Activated CD4-positive, alpha-beta T cell treated with anti-CD3 and anti-CD28 coated beads for 36 hours (primary cell): ENCODE results near the gene TGM1. TPM values are rescaled to one million over a fixed set of nuclear protein-coding genes. Genes with fewer than 3 reads are reported as not detected.

Source experiments
- ATAC-seq: fragments of 200-7000 bp; cut with Tn5 transposase; one replicate; pipeline ENCODE4 v1.10.0; 2021; ENCODE audit warnings: mild to moderate bottlenecking, moderate library complexity
- CTCF ChIA-PET: fragments of 350-600 bp; sonication (Branson Sonifier 250); formaldehyde crosslinking; loops from one replicate; lab custom pipeline; 2021; ENCODE audit warnings: antibody characterized with exemption; lab: Charles Lee
- POLR2A ChIA-PET: fragments of 350-600 bp; sonication (Branson Sonifier 250); formaldehyde crosslinking; loops from one replicate; lab custom pipeline; 2021; ENCODE audit warnings: antibody characterized with exemption, inconsistent platforms; lab: Charles Lee
- DNase-seq: peaks from one replicate; pipeline ENCODE4 v3.0.0-alpha.2; 2020
- H3K27ac Mint-ChIP-seq: one replicate; pipeline ENCODE4 v1.8.0; 2021; ENCODE audit warnings: mixed read lengths
- H3K27me3 Mint-ChIP-seq: one replicate; pipeline ENCODE4 v1.8.0; 2021; ENCODE audit warnings: mixed read lengths
- H3K36me3 Mint-ChIP-seq: one replicate; pipeline ENCODE4 v1.8.0; 2021; ENCODE audit warnings: low read depth, mixed read lengths
- H3K4me1 Mint-ChIP-seq: one replicate; pipeline ENCODE4 v1.8.0; 2021; ENCODE audit warnings: mixed read lengths
- H3K4me3 Mint-ChIP-seq: one replicate; pipeline ENCODE4 v1.8.0; 2021; ENCODE audit warnings: mild to moderate bottlenecking, moderate library complexity, mixed read lengths
- H3K9me3 Mint-ChIP-seq: one replicate; pipeline ENCODE4 v1.8.0; 2021; ENCODE audit warnings: low read depth, mixed read lengths
- intact Hi-C, 2 experiments: fragments of 100-400 bp; cut with DNase I in 1 of 2; cut with micrococcal nuclease in 1 of 2; formaldehyde crosslinking; loops; one replicate each; pipeline versions ENCODE4 v1.14.2 to v1.15.1; 2022 to 2024; cut with DNase I, micrococcal nuclease
- total RNA-seq, 2 experiments: library from RNA; stranded (reverse); gene quantifications; one replicate each; pipeline ENCODE4 v1.2.3, GENCODE V29; 2021

TGM1 gene
- total RNA-seq, 2 experiments from 2014 or later: 4.8 to 7.4 TPM

GRCh38 chr14:24271834-24272263, 8.9 kb upstream of the TGM1 start:
- ChIA-PET CTCF (interaction anchor here (0.7 to 6.5 kb wide), 15 partner anchors 11 to 206 kb away, joined by 3 to 36 read pairs (median 8); partner anchors contain the start of genes CIDEB, DHRS1, MDP1 and NOP9), POLR2A (interaction anchor here (0.7 to 1.7 kb wide), 11 partner anchors 8 to 1682 kb away, joined by 3 to 12 read pairs (median 5); partner anchors contain the start of genes CIDEB, DCAF11, LTB4R and NRL)
- H3K9me3 Mint-ChIP-seq: no peaks in the 10 kb centered on the region
- H3K4me3 Mint-ChIP-seq: peak overlapping the region; percentile 83
- peaks cover 21% of the 10 kb centered on the region for H3K36me3 Mint-ChIP-seq
- DNase-seq (no peak), ATAC-seq (no peak)
- intact Hi-C loops: loop anchor here (1.0 to 10.0 kb wide), 17 partner anchors 25 to 717 kb away; partner anchors contain the start of genes CHMP4A (in 2 of the 2), GMPR2 (in 2 of the 2), NEDD8 (in 2 of the 2) and TINF2 (in 2 of the 2)
- H3K27me3 Mint-ChIP-seq: no peaks in the 10 kb centered on the region
- peak overlapping the region; percentile 97 for H3K27ac Mint-ChIP-seq
- H3K4me1 Mint-ChIP-seq: peaks cover 51% of the 10 kb centered on the region

- ATAC-seq (peak; percentile 85), DNase-seq (peak; percentile 94)
- H3K9me3 Mint-ChIP-seq: no peaks in the 10 kb centered on the region
- CTCF ChIA-PET: interaction anchor here (0.6 to 6.5 kb wide), 14 partner anchors 12 to 83 kb away, joined by 3 to 36 read pairs (median 8); partner anchors contain the start of genes CIDEB, DHRS1, IPO4 and MDP1
- peak within 1 kb of the TSS; percentile 97 for H3K27ac Mint-ChIP-seq
- peaks cover 46% of the 10 kb centered on the region for H3K4me1 Mint-ChIP-seq
- H3K27me3 Mint-ChIP-seq: no peaks in the 10 kb centered on the region
- POLR2A ChIA-PET: interaction anchor here (0.6 to 1.7 kb wide), 10 partner anchors 8 to 157 kb away, joined by 3 to 12 read pairs (median 5); partner anchors contain the start of genes CIDEB, DCAF11, LTB4R and NRL
- H3K4me3 Mint-ChIP-seq: peak within 1 kb of the TSS; percentile 83
- intact Hi-C loops: loop anchor here (1.0 to 10.0 kb wide), 17 partner anchors 24 to 716 kb away; partner anchors contain the start of genes CHMP4A (in 2 of the 2), GMPR2 (in 2 of the 2), NEDD8 (in 2 of the 2) and TINF2 (in 2 of the 2)
- peaks cover 26% of the 10 kb centered on the region for H3K36me3 Mint-ChIP-seq
Measured at GRCh38 chr14:24271134-24271833, 8.3 kb upstream of the TGM1 start, which contains the start of gene RABGGTA. Gene RABGGTA (minus strand): TSS chr14:24271597. CDS start chr14:24271115, 482 bp downstream.

- CTCF ChIA-PET: interaction anchor here (0.6 to 6.5 kb wide), 14 partner anchors 13 to 82 kb away, joined by 3 to 36 read pairs (median 8); partner anchors contain the start of genes CIDEB, DHRS1, IPO4 and MDP1
- Mint-ChIP-seq H3K9me3 (no peaks in the 10 kb centered on the region), H3K4me3 (peak overlapping the region; percentile 83), H3K4me1 (peaks cover 45% of the 10 kb centered on the region), H3K36me3 (peaks cover 26% of the 10 kb centered on the region), H3K27ac (peak overlapping the region; percentile 96), H3K27me3 (no peaks in the 10 kb centered on the region)
- intact Hi-C loops: loop anchor here (1.0 to 10.0 kb wide), 17 partner anchors 23 to 716 kb away; partner anchors contain the start of genes CHMP4A (in 2 of the 2), GMPR2 (in 2 of the 2), NEDD8 (in 2 of the 2) and TINF2 (in 2 of the 2)
- ATAC-seq (no peak), DNase-seq (no peak)
- POLR2A ChIA-PET: interaction anchor here (0.6 to 2.0 kb wide), 12 partner anchors 8 to 156 kb away, joined by 3 to 12 read pairs (median 5); partner anchors contain the start of genes CIDEB, DCAF11, LTB4R and NRL
Measured at GRCh38 chr14:24270537-24271133, 7.7 kb upstream of the TGM1 start.

DNA sequence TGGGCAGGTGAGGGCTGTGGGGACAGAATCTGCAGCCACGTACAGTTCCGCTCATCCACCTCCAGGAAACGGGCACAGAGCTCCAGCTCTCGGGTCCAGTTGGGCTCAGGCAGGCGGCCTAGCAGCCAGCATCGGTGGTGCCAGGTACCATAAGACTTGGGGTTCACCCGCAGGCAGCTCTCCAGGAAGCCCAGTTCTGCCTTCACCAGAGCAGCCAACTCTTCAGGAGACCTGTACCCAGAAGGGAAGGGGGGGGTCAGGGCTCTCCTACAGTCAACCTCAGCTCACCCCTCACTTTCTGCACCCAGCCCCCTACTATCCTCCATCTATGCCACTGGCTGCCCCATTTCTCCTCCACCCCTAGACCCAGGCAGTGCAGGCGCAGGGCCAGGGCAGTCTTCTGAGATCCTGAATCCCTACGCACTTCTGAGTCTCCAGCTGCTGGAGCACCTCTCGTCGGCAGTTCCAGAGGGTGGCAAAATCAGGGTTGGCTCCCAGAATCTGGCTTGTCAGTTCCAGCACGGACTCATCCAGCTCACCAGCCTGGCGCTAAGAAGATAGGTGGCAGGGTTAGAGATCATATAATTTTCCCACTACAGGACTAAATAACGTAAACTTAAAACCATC, 7.0 kb upstream of the TGM1 start:
- Mint-ChIP-seq H3K4me1 (peaks cover 39% of the 10 kb centered on the region), H3K27me3 (no peaks in the 10 kb centered on the region), H3K4me3 (peak overlapping the region; percentile 83), H3K9me3 (no peaks in the 10 kb centered on the region), H3K36me3 (peaks cover 26% of the 10 kb centered on the region), H3K27ac (no peak overlapping the region)
- ChIA-PET POLR2A (interaction anchor here (1.1 to 2.0 kb wide), 4 partner anchors 9 to 28 kb away, joined by 4 to 6 read pairs (median 5); partner anchors contain the start of gene TINF2), CTCF (interaction anchor here (0.7 to 6.5 kb wide), 11 partner anchors 13 to 143 kb away, joined by 3 to 36 read pairs (median 7); partner anchors contain the start of genes CIDEB, MDP1, TINF2 and TM9SF1)
- DNase-seq (no peak), ATAC-seq (no peak)
- intact Hi-C loops: loop anchor here (5.0 to 10.0 kb wide), 4 partner anchors 38 to 715 kb away; partner anchors contain the start of genes CARMIL3 (in 1 of the 2), GMPR2 (in 1 of the 2), NEDD8 (in 1 of the 2) and THTPA (in 1 of the 2)

GRCh38 chr14:24269368-24269767, 6.4 kb upstream of the TGM1 start:
- CTCF ChIA-PET: interaction anchor here (0.7 to 4.8 kb wide), 8 partner anchors 18 to 173 kb away, joined by 3 to 25 read pairs (median 6); partner anchors contain the start of genes CIDEB, MDP1 and TINF2

DNA sequence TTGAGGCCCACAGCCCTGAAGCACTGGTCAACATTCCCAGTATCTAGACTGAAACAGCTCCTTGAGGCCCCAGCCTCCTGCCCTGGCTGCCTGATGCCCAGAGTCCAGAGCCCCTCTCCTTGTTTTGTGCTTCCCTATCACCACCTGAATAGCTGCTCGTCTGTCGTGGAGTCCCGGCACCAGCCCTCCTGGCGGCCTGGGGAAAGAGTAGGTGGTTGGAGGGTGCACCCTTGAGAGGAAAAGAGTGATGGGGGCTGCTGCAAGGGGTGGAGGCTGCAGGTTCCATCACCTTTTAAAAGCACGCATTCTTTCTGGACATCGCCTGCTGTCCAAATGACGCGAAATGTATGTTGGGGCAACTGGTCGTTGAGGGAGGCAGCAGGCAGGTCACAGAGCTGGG, 5.2 kb upstream of the TGM1 start:
- intact Hi-C loops: no loop called here
- no peak overlapping the region for H3K4me3 Mint-ChIP-seq
- H3K9me3 Mint-ChIP-seq: no peaks in the 10 kb centered on the region
- H3K36me3 Mint-ChIP-seq: peaks cover 25% of the 10 kb centered on the region
- H3K4me1 Mint-ChIP-seq: peaks cover 25% of the 10 kb centered on the region
- no peaks in the 10 kb centered on the region for H3K27me3 Mint-ChIP-seq
- ATAC-seq: no peak
- no peak overlapping the region for H3K27ac Mint-ChIP-seq
- ChIA-PET CTCF (interaction anchor here (4.8 kb wide), 1 partner anchor 40 kb away, joined by 20 read pairs; the partner anchor contains the start of gene CIDEB), POLR2A (interaction anchor here (0.6 kb wide), 2 partner anchors 25 to 45 kb away, joined by 5 to 8 read pairs; no protein-coding TSS in a partner anchor)
- no peak for DNase-seq

More at GRCh38 chr14:24269368-24269767, 6.4 kb upstream of the TGM1 start:
- intact Hi-C loops: no loop called here
- ATAC-seq: no peak
- Mint-ChIP-seq H3K4me1 (peaks cover 36% of the 10 kb centered on the region), H3K9me3 (no peaks in the 10 kb centered on the region), H3K4me3 (no peak overlapping the region), H3K36me3 (peaks cover 26% of the 10 kb centered on the region), H3K27me3 (no peaks in the 10 kb centered on the region), H3K27ac (no peak overlapping the region)
- POLR2A ChIA-PET: interaction anchor here (1.1 to 2.0 kb wide), 3 partner anchors 10 to 27 kb away, joined by 4 to 6 read pairs (median 5); partner anchors contain the start of gene TINF2
- DNase-seq: no peak

GRCh38 chr14:24267516-24267915, 4.5 kb upstream of the TGM1 start:
- H3K9me3 Mint-ChIP-seq: no peaks in the 10 kb centered on the region
- intact Hi-C loops: no loop called here
- DNase-seq (no peak), ATAC-seq (no peak)
- no peaks in the 10 kb centered on the region for H3K27me3 Mint-ChIP-seq
- peaks cover 18% of the 10 kb centered on the region for H3K4me1 Mint-ChIP-seq
- H3K36me3 Mint-ChIP-seq: peaks cover 25% of the 10 kb centered on the region
- POLR2A ChIA-PET: interaction anchor here (0.6 kb wide), 1 partner anchor 24 kb away, joined by 5 read pairs; no protein-coding TSS in a partner anchor
- CTCF ChIA-PET: no interaction called here
- no peak overlapping the region for H3K4me3 Mint-ChIP-seq
- no peak overlapping the region for H3K27ac Mint-ChIP-seq

DNA sequence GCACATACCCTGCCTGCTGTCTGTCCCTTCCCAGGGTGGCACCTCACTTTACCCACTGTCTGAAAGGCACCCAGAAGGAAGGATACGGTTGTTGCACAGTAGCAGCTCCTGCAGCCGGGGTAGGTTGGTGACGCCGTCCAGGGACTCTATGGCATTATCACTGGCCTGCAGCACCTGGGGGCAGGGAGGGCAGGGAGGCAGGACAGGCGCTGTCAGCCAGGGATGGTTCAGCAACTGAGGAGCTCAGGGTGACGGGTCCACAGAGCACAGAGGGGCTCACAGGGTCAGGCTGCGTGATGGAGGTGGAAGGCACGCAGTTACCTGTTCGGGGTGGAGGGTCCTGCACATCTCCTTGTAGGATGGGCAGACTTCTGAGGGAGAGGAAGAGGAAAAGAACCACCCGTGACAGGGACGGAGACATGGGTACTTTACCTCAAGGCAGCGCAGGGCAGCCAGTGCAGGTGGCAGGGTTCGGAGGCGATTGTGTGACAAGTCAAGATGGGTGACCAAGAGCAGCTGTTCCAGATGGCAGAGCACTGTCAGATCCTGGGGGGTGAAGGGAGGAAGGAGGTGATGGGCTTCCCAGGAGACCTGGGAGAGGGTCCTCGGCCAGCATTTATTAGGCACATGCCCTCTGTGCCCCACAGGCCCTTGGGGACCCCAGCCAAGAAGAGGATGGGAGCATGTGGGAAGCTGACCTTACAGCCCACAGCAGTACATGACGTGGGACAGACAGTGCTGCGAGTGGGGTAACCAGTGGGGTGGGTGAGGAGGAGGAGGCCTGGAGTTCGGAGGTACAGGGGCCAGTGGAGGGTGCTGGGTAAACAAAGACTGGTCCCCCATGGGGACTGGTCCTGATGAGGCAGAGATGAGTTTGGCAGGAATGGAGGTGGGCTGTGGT, 3.6 kb upstream of the TGM1 start:
- H3K9me3 Mint-ChIP-seq: no peaks in the 10 kb centered on the region
- DNase-seq (no peak), ATAC-seq (no peak)
- intact Hi-C loops: no loop called here
- peaks cover 9% of the 10 kb centered on the region for H3K4me1 Mint-ChIP-seq
- ChIA-PET POLR2A (no interaction called here), CTCF (interaction anchor here (1.2 kb wide), 1 partner anchor 24 kb away, joined by 3 read pairs; the partner anchor contains the start of gene TINF2)
- peaks cover 23% of the 10 kb centered on the region for H3K36me3 Mint-ChIP-seq
- H3K4me3 Mint-ChIP-seq: no peak overlapping the region
- H3K27ac Mint-ChIP-seq: no peak overlapping the region
- no peaks in the 10 kb centered on the region for H3K27me3 Mint-ChIP-seq

DNA sequence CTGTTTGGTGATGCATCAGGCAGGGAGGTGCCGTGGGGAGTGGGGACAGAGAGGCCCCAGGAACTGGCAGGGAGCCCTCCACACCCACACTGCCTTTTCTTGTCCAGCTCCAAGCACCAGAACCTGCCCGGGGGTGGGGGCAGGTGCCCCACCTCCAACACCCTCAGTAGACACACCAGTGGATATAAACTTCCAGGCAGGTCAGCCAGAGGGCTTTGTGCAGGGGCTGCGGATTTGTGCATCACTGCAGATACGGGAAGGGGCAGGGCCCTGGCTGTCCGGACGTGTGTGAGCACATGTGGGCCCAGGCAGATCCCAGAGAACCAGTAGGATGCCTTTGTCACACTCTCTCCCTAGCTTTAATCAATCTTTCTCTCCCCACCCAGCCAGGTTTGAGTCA, 1.3 kb upstream of the TGM1 start:
- H3K27me3 Mint-ChIP-seq: no peaks in the 10 kb centered on the region
- no peak overlapping the region for H3K4me3 Mint-ChIP-seq
- intact Hi-C loops: no loop called here
- no peaks in the 10 kb centered on the region for H3K9me3 Mint-ChIP-seq
- ChIA-PET CTCF (interaction anchor here (0.6 to 2.0 kb wide), 4 partner anchors 16 to 145 kb away, joined by 3 to 9 read pairs (median 4); no protein-coding TSS in a partner anchor), POLR2A (no interaction called here)
- H3K27ac Mint-ChIP-seq: no peak overlapping the region
- ATAC-seq (no peak), DNase-seq (no peak)
- peaks cover 24% of the 10 kb centered on the region for H3K36me3 Mint-ChIP-seq
- no peaks in the 10 kb centered on the region for H3K4me1 Mint-ChIP-seq
